DMS153 (cell line): ENCODE results near the gene DNAJC11.
"Not testable (repeated sequence)": the region's sequence is repeated elsewhere in the genome, so short reads cannot be mapped to it uniquely, and the experiment has no call there.

Experiments used
- DNase-seq: peaks from one replicate; lab custom pipeline; 2025; lab: John Stamatoyannopoulos, UW

Gene DNAJC11

GRCh38 chr1:6652986-6653385 lies 48.6 kb downstream of the DNAJC11 start:
- no peak for DNase-seq

- no peak for DNase-seq
Observed at GRCh38 chr1:6651909-6652308, 49.7 kb downstream of the DNAJC11 start.

- DNase-seq, result no peak
Observed at GRCh38 chr1:6648556-6648955, 53.1 kb downstream of the DNAJC11 start.

GRCh38 chr1:6646499-6647148 lies 55.0 kb downstream of the DNAJC11 start:
- peak; percentile 26 for DNase-seq

GRCh38 chr1:6645018-6645417 lies 56.6 kb downstream of the DNAJC11 start:
- DNase-seq, result no peak

- not testable (repeated sequence) for DNase-seq
Observed at GRCh38 chr1:6640867-6641266, 60.7 kb downstream of the DNAJC11 start.

GRCh38 chr1:6638226-6638625 lies 63.4 kb downstream of the DNAJC11 start:
- no peak for DNase-seq

GRCh38 chr1:6637770-6638169 lies 63.8 kb downstream of the DNAJC11 start:
- DNase-seq, result no peak

- DNase-seq, result not testable (repeated sequence)
Observed at GRCh38 chr1:6636778-6637177, 64.8 kb downstream of the DNAJC11 start.

- no peak for DNase-seq
Observed at GRCh38 chr1:6635910-6636760, 65.5 kb downstream of the DNAJC11 start.

- no peak for DNase-seq
Observed at GRCh38 chr1:6635161-6635909, 66.3 kb downstream of the DNAJC11 start.

GRCh38 chr1:6634371-6635052 lies 67.1 kb downstream of the DNAJC11 start:
- DNase-seq, result no peak

GRCh38 chr1:6632588-6633514 lies 68.8 kb downstream of the DNAJC11 start:
- DNase-seq, result no peak

GRCh38 chr1:6631058-6631457 lies 70.6 kb downstream of the DNAJC11 start:
- DNase-seq, result no peak

- DNase-seq, result no peak
Observed at GRCh38 chr1:6630027-6630426, 71.6 kb downstream of the DNAJC11 start.

- no peak for DNase-seq
Observed at GRCh38 chr1:6628971-6629479, 72.6 kb downstream of the DNAJC11 start.

GRCh38 chr1:6627841-6628545 lies 73.6 kb downstream of the DNAJC11 start:
- DNase-seq, result no peak

- no peak for DNase-seq
Observed at GRCh38 chr1:6627031-6627430, 74.6 kb downstream of the DNAJC11 start.

GRCh38 chr1:6625584-6626149 lies 75.9 kb downstream of the DNAJC11 start:
- DNase-seq, result no peak
